ENCODE measurements around the gene RHOF.

DNA sequence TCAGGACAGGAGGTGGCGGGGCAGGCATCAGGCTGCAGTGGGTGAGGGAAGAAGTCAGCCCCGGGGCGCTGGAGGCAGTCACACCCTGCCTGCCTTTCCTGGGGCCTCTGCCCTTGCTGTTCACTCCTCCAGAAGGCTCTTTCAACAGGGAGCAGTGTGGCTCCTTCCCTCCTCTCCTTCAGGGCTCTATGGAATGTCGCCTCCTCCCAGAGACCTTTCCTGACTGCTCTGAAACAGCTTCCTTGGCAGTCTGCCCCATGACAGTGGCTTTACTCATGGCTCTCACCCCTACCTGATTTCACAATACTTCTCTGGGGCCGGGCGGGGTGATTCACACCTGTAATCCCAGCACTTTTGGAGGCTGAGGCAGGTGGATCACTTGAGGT lies 7.1 kb downstream of the RHOF start:
- TF ChIP-seq CTCF (IDR thresholded peaks at IDR 0.05) (no peak), POLR2A (IDR thresholded peaks at IDR 0.05) (no peak)

Data from tibial nerve (tissue), 3 donors.